Activated naive CD4-positive, alpha-beta T cell (primary cell): ENCODE results near the gene PRKCB.

ENCODE experiments used
- DNase-seq, 4 experiments: peaks; one replicate each; lab custom pipeline; 2025; lab: John Stamatoyannopoulos, UW

The PRKCB gene

DNA sequence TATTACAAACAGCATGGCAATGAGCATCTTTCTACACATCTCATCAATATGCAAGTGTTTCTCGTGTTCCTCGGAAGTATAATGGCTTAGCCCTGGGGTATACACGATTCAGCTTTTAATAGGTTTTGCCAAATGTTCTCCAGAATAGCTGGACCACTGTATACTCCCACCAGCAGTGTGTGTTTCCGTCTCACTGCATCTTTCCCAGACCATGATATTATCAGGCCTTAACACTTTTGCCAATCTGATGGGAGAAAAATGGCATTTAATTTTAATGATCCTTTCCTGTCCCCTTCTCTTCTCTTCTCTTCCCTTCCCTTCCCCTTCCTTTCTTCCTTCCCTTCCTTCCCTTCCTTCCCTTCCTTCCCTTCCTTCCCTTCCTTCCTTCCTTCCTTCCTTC, 30.8 kb downstream of the PRKCB start:
- DNase-seq = no peak

DNA sequence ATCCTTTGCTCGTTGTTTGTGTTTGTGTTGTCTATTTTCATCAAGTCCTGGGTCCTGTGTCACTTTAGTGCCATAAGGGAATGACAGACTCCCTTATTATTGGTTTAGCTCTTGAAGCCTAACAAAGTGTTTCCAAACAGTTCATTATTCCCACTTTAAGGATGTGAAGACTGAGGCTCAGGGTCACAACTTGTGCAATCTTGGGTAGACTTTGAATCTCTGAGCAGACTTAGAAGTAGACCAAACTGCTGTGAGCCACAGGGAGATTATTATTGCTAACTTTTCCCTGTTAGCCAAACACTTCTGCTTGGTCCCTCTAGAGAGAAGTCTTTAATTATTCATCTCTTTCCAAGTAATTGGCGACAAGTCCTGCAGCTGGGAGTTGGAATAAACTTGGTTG, 31.8 kb downstream of the PRKCB start:
- no peak for DNase-seq

DNA sequence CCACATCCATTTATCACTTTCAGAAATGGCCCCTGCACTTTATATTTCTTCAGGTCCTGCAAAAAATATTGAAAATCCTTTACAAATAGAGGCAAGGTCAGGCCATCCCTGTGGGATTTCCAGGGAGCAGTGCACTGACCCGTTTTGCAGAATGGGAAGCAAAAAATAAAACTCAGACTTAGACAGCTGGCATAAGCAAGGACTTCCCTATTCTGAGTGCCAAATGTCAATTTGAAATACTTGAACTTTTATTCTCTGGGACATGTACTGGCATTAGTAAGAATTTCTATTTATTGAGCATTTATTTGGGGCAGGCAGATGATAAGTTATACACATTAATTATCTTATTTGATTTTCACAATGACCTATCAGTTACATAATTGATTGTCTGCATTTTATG, 32.4 kb downstream of the PRKCB start:
- DNase-seq = no peak

DNA sequence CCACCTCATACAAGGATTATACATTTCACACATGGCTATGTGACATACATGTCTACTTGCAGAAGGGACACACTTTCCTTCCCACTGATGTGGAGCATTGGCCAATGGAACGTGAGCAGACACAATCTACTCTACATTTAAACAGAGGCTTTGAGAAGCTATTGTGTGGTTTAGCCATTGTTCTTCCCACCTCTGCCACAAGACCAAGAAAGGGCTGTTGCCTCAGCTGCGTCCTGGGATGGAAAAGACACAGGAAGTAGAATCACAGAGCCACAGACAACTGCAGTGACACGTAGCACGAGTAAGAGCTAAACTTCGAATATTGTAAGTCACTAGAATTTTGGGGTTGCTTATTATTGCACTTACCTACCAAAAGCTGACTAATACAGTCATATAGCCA, 33.3 kb downstream of the PRKCB start:
- DNase-seq = no peak

DNA sequence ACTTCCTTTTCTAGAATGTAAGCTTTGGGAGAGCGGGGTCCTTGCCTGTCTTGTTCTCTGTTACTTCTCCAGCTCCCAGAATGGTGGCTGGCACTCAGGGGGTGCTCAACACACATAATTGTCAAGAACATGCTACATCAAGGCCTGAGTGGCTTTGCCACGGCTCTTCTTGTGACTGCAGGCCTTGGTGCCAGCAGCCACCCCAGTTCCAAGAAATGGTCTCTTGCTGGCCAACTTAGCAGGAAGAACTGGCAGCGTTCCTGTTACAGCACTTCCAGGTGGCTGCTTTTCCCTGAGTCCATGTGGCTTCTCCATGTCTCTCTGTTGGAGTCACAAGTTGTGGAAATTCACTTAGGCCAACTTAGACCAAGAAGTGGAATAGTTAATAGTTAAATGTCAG, 36.1 kb downstream of the PRKCB start:
- DNase-seq = no peak

GRCh38 chr16:23874613-23875294, 39.0 kb downstream of the PRKCB start:
- DNase-seq = no peak

GRCh38 chr16:23876256-23876896, 40.6 kb downstream of the PRKCB start:
- DNase-seq = no peak

DNA sequence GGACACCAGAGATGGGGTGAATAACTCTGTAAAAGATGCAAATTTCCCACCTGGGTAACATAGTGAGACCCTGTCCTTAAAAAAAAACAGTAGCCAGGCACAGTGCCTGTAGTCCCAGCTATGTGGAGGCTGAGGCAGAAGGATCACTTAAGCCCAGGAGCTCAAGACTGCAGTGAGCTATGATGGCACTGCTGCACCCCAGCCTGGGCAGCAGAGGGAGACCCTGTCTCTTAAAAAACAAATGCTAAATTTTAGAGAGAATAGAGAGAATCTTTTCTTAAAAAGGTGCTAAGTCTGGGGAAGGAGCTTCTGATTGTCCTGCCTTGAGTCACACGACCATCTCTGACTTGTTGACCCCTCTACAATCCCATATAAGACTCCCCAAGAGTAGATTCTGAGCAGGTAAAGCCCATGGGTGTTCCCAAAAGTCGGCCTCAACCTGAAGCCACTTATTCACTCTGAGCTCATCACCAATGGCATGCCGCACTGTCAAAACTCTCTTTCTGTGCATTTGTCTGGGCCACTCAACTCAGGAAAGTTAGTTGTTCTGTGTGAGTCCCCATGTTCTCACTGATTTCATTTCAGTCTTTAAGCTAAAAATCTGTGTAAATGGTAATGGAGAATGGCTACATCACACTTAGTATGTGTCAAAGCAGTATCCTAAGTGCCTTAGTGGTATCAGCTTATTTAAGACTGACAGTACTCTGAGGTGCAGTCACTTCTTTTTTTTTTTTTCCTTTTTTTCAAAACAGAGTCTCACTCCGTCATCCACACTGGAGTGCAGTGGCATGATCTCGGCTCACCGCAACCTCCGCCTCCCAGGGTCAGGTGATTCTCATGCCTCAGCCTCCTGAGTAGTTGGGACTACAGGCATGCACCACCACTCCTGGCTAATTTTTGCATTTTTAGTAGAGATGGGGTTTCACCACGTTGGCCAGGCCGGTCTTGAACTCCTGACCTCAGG, 41.6 kb downstream of the PRKCB start:
- DNase-seq = no peak

GRCh38 chr16:23879735-23880373, 44.1 kb downstream of the PRKCB start:
- no peak for DNase-seq

DNA sequence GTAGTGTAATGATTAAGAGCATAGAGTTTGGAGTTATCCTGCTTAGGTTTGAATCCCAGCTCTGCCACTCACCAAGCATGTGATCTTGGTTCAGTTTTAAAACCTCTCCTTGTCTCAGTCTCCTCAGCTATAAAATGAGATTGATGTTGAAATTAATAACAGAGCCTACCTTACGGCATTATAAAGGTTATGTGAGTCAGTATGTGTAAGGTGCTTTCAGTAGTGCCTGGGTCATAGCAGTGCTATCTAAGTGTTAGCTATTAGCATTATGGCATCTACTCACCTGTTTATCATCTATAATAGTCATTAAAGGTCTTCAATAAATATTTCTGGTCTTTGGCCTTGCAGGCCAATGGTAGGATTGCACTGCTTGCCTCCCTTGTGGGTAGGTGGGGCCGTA, 53.4 kb downstream of the PRKCB start:
- no peak for DNase-seq

DNA sequence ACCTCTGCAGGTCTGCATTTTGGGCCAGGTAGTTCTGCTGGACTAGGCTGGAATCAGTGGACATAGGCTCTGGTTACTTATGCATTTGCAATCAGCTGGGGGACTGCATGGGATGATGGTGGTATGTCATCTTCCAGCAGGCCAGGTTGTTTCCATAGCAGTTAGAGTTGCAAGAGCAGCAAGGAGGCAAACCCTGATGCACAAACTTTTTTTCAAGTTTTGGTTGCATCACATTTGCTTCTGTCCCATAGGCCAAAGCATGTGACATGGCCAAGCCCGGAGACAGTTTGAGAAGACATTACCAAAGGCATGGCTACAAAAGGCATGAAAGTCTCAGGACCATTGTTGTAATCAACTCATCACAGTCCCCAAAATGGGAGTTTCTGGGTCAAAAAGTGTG, 58.2 kb downstream of the PRKCB start:
- no peak for DNase-seq

DNA sequence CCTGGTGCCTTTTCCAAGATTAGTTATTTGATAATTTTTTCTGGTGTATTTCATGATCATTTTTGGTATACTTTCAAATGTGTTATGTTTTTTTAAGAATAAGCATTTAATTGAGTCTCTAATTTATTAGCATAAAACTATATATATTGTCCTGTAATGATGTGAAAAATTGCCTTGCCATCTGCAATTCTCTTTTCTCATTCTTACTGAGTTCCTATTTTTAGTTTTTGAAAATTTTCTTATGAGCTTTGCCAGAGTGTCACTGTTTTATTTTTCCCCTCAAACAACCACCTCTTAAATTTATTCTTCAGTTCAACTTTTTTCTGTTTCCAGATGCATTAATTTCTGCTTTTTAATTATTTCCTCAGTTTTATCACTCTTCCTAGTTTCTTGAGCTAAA, 59.3 kb downstream of the PRKCB start:
- no peak for DNase-seq

DNA sequence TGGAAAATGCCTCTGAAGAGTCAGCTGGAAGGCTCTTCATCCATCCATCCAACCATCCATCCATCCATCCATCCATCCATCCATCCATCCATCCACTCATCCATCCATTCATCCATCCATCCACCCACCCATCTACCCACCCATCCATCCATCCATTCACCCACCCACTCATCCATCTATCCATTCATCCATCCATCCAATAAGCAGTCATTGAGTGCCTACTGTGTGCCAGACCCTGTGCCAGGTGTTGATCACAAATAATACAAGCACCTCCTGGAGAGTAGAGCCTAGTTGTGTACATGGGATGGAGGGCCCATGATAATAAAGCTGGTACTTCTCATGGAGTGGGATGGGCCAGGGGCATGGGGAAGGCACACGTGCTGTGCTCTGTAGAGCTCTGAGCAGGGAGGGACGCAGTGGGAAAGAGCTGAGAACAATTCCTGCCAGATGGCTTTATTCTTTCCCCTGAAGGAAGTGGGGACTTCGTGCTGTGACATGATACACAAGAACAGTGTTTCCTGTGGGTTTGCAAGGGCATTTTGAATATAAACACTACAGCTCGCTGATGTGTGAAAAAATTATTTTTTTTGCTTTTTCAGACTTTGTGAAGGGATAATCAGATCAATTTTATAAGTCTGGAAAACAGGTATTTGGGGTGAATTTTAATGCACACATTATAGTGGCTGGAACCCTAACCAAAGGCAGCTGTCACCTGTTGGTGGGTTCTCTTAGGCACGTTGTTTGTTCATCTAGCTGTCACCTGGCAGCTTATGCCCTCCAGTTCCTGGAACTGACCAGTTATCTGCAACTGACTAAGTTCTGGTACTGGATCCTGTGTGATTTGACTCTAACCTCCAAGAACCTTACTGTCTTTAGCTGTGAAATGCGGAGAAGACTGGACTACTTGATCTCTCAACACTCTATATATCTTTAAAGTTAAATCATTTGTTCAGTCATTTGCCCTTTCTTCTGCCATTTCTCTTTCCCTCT, 61.3 kb downstream of the PRKCB start:
- no peak for DNase-seq

- DNase-seq = no peak
These were observed 63.1 kb downstream of the PRKCB start for GRCh38 chr16:23898682-23899430.

GRCh38 chr16:23899869-23900268, 64.1 kb downstream of the PRKCB start:
- DNase-seq = no peak

- no peak for DNase-seq
These were observed 64.8 kb downstream of the PRKCB start for GRCh38 chr16:23900480-23901177.

DNA sequence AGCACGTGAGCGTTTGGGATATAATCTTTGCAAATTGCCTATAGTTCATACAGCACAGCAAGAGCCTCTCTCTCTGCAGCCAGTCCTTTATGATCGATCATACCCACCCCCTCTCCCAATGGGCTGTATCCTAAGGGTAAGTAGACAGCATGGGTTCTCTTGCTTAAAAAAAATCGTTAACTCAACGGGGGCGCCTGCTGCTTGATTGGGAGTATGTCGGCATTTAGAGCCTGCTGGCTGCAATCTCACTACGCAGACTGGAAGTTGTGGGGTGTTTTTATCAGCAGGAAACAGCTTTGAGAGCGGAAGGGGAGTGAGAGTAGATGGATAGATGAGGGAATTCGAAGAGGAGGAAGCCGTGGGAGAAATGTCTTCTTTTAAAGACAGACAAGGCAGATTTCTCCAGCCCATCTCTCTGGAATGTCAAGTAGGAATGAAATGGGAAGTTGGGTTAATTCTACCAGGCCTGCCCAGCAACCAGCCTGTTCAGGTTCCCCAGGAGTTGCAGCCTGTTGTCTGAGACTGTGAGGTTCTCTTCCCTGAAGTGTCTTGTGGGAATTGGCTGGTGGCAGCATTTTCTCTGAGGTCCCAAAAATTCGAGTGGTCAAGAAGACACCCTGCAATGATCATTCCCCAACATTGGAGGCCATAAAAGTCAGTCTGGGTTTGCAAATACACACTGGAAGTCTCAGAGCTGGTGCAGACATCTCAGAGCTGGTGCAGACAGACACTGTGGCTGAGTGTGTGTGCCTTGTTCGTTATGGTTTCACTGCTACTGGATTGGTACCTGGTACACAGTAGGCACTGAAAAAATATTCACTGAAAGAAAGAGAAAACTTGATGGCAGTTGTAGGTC, 65.6 kb downstream of the PRKCB start:
- DNase-seq = no peak

GRCh38 chr16:23902034-23902747, 66.4 kb downstream of the PRKCB start:
- DNase-seq = no peak
